ENCODE data around the gene MTCH1. TPM values are rescaled to one million over a fixed set of nuclear protein-coding genes. Genes with fewer than 3 reads are reported as not detected.
"Not testable (repeated sequence)": the region's sequence is repeated elsewhere in the genome, so short reads cannot be mapped to it uniquely, and the experiment has no call there.

MTCH1 gene
- polyA plus RNA-seq, 2 of the 4 experiments (the other 2 are of a cell fraction), result 65.4 to 112 TPM

DNA sequence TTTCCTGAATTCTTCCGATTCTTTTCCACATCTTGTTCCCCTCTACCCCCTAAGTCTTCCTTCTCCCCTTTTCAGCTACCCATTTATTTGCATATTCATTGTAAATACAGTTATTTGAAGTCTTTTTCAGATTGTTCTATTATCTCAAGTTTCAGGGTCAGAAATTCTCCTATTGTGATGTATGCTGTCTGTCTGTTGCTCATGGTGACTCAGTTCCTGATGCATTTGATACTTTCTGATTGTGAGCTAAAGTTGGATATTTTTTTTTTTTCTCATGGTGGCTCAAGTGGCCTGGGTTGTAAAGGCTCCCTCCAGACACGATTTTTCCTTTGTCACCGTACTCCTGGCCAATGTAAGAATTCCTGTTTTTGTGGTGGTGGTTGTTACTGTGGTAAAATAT lies 36.4 kb downstream of the MTCH1 start:
- H3K27ac ChIP-seq, result no peak overlapping the region
- TF ChIP-seq ATOH8 (CRISPR knock-in tag; IDR thresholded peaks at IDR 0.05; ENCODE audit: low read depth) (no peak), MYC (IDR thresholded peaks at IDR 0.05; ENCODE audit: borderline replicate concordance, low read length) (no peak), HDAC2 (IDR thresholded peaks at IDR 0.05) (no peak), REST (IDR thresholded peaks at IDR 0.05) (no peak), SREBF2 (IDR thresholded peaks at IDR 0.05) (no peak), EHMT2 (IDR thresholded peaks at IDR 0.05; ENCODE audit: low read depth) (no peak), FOSB (CRISPR knock-in tag; IDR thresholded peaks at IDR 0.05) (no peak), ESRRA (IDR thresholded peaks at IDR 0.05; ENCODE audit: borderline replicate concordance, low read length) (no peak), USF2 (IDR thresholded peaks at IDR 0.05) (no peak)
- TF ChIP-seq, protein P1, sequence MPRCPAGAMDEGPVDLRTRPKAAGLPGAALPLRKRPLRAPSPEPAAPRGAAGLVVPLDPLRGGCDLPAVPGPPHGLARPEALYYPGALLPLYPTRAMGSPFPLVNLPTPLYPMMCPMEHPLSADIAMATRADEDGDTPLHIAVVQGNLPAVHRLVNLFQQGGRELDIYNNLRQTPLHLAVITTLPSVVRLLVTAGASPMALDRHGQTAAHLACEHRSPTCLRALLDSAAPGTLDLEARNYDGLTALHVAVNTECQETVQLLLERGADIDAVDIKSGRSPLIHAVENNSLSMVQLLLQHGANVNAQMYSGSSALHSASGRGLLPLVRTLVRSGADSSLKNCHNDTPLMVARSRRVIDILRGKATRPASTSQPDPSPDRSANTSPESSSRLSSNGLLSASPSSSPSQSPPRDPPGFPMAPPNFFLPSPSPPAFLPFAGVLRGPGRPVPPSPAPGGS (IDR thresholded peaks at IDR 0.05), result no peak
- TF ChIP-seq, protein P2, sequence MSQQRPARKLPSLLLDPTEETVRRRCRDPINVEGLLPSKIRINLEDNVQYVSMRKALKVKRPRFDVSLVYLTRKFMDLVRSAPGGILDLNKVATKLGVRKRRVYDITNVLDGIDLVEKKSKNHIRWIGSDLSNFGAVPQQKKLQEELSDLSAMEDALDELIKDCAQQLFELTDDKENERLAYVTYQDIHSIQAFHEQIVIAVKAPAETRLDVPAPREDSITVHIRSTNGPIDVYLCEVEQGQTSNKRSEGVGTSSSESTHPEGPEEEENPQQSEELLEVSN (IDR thresholded peaks at IDR 0.05; ENCODE audit: borderline replicate concordance, low read depth), result no peak
- ChIA-PET CTCF (interaction anchor here (0.7 kb wide), 1 partner anchor 31 kb away, joined by 3 read pairs; no protein-coding TSS in a partner anchor), POLR2A (no interaction called here)
- no peak overlapping the region for H3K4me2 ChIP-seq
- H3K9me3 ChIP-seq, result no peaks in the 10 kb centered on the region
- DNase-seq (ENCODE audit: low read depth in 1 of 2, low spot score in 1 of 2), result no peak
- 61% methylated on average over 3 of the region's 3 CpGs for WGBS (ENCODE audit: missing lambda C conversion rate)
- ATAC-seq, result no peak
- FAIRE-seq, result no peak
- H3K4me3 ChIP-seq, result no peak overlapping the region
- no peaks in the 10 kb centered on the region for H3K4me1 ChIP-seq

GRCh38 chr6:36949076-36949475 lies 36.9 kb downstream of the MTCH1 start:
- H3K4me3 ChIP-seq; ATAC-seq; H3K9me3 ChIP-seq; H3K4me2 ChIP-seq; H3K4me1 ChIP-seq; H3K27ac ChIP-seq; FAIRE-seq; DNase-seq (ENCODE audit: low read depth in 1 of 2, low spot score in 1 of 2); POLR2A ChIA-PET: not testable (repeated sequence)
- 94% methylated on average over 9 of the region's 9 CpGs for WGBS (ENCODE audit: missing lambda C conversion rate)
- CTCF ChIA-PET, result interaction anchor here (0.7 kb wide), 1 partner anchor 32 kb away, joined by 3 read pairs; no protein-coding TSS in a partner anchor

GRCh38 chr6:36947570-36948351 lies 38.2 kb downstream of the MTCH1 start:
- POLR2A ChIA-PET, result no interaction called here
- CTCF ChIA-PET, result no interaction called here
- TF ChIP-seq CHD2 (IDR thresholded peaks at IDR 0.05; ENCODE audit: low read length, partially characterized antibody), result no peak
- TF ChIP-seq MAFK (IDR thresholded peaks at IDR 0.05; ENCODE audit: partially characterized antibody), result no peak
- no peak for TF ChIP-seq REST (IDR thresholded peaks at IDR 0.05)
- no peak for TF ChIP-seq PHF8 (IDR thresholded peaks at IDR 0.05; ENCODE audit: borderline replicate concordance, low read depth)
- no peak for TF ChIP-seq JUN (IDR thresholded peaks at IDR 0.05)
- TF ChIP-seq HOXB13 (CRISPR knock-in tag; IDR thresholded peaks at IDR 0.05; ENCODE audit: low read depth), result no peak
- TF ChIP-seq, protein P3, sequence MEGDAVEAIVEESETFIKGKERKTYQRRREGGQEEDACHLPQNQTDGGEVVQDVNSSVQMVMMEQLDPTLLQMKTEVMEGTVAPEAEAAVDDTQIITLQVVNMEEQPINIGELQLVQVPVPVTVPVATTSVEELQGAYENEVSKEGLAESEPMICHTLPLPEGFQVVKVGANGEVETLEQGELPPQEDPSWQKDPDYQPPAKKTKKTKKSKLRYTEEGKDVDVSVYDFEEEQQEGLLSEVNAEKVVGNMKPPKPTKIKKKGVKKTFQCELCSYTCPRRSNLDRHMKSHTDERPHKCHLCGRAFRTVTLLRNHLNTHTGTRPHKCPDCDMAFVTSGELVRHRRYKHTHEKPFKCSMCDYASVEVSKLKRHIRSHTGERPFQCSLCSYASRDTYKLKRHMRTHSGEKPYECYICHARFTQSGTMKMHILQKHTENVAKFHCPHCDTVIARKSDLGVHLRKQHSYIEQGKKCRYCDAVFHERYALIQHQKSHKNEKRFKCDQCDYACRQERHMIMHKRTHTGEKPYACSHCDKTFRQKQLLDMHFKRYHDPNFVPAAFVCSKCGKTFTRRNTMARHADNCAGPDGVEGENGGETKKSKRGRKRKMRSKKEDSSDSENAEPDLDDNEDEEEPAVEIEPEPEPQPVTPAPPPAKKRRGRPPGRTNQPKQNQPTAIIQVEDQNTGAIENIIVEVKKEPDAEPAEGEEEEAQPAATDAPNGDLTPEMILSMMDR (IDR thresholded peaks at IDR 0.05), result no peak
- no peak for TF ChIP-seq HOXA7 (CRISPR knock-in tag; IDR thresholded peaks at IDR 0.05)
- H3K4me2 ChIP-seq, result no peak overlapping the region
- 62% methylated on average over 12 of the region's 12 CpGs for WGBS (ENCODE audit: missing lambda C conversion rate)
- DNase-seq (ENCODE audit: low read depth in 1 of 2, low spot score in 1 of 2) (no peak), FAIRE-seq (no peak), ATAC-seq (no peak; a peak in 1 of 6 replicates)
- no peak overlapping the region for H3K4me3 ChIP-seq
- no peaks in the 10 kb centered on the region for H3K9me3 ChIP-seq
- no peaks in the 10 kb centered on the region for H3K4me1 ChIP-seq
- no peak overlapping the region for H3K27ac ChIP-seq

Measured in A549 (cell line).